ENCODE measurements around the gene C1orf50.

Gene C1orf50

DNA sequence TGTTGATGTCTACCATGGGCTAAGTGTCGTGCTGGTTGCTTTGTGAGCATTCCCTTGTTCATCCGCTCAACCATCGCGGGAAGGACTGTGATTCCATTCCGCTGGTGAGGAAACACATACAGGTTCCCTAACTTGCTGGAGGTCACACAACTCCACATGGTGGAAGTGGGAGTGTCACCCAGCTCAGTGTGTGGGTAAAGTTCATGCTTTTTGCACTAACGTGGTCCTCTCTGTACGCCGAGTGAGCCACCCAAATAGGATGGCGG is 23.0 kb upstream of the C1orf50 start:
- H3K4me3 ChIP-seq (replicated peaks; ENCODE audit: insufficient read depth, low read length): no peak overlapping the region
- no peak for DNase-seq (ENCODE audit: low read depth in 1 of 2, low spot score in 1 of 2)
- H3K27me3 ChIP-seq (ENCODE audit: insufficient read depth, poor library complexity, severe bottlenecking): no peaks in the 10 kb centered on the region
- H3K27ac ChIP-seq (replicated peaks): no peak overlapping the region
- TF ChIP-seq GABPA (IDR thresholded peaks at IDR 0.05; ENCODE audit: low read depth): no peak
- TF ChIP-seq, protein P1, sequence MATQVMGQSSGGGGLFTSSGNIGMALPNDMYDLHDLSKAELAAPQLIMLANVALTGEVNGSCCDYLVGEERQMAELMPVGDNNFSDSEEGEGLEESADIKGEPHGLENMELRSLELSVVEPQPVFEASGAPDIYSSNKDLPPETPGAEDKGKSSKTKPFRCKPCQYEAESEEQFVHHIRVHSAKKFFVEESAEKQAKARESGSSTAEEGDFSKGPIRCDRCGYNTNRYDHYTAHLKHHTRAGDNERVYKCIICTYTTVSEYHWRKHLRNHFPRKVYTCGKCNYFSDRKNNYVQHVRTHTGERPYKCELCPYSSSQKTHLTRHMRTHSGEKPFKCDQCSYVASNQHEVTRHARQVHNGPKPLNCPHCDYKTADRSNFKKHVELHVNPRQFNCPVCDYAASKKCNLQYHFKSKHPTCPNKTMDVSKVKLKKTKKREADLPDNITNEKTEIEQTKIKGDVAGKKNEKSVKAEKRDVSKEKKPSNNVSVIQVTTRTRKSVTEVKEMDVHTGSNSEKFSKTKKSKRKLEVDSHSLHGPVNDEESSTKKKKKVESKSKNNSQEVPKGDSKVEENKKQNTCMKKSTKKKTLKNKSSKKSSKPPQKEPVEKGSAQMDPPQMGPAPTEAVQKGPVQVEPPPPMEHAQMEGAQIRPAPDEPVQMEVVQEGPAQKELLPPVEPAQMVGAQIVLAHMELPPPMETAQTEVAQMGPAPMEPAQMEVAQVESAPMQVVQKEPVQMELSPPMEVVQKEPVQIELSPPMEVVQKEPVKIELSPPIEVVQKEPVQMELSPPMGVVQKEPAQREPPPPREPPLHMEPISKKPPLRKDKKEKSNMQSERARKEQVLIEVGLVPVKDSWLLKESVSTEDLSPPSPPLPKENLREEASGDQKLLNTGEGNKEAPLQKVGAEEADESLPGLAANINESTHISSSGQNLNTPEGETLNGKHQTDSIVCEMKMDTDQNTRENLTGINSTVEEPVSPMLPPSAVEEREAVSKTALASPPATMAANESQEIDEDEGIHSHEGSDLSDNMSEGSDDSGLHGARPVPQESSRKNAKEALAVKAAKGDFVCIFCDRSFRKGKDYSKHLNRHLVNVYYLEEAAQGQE (IDR thresholded peaks at IDR 0.05; ENCODE audit: insufficient replicate concordance, low read depth): no peak
- TF ChIP-seq SPI1 (IDR thresholded peaks at IDR 0.05; ENCODE audit: borderline replicate concordance, low read depth): no peak
- TF ChIP-seq, protein P2, sequence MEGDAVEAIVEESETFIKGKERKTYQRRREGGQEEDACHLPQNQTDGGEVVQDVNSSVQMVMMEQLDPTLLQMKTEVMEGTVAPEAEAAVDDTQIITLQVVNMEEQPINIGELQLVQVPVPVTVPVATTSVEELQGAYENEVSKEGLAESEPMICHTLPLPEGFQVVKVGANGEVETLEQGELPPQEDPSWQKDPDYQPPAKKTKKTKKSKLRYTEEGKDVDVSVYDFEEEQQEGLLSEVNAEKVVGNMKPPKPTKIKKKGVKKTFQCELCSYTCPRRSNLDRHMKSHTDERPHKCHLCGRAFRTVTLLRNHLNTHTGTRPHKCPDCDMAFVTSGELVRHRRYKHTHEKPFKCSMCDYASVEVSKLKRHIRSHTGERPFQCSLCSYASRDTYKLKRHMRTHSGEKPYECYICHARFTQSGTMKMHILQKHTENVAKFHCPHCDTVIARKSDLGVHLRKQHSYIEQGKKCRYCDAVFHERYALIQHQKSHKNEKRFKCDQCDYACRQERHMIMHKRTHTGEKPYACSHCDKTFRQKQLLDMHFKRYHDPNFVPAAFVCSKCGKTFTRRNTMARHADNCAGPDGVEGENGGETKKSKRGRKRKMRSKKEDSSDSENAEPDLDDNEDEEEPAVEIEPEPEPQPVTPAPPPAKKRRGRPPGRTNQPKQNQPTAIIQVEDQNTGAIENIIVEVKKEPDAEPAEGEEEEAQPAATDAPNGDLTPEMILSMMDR (IDR thresholded peaks at IDR 0.05; ENCODE audit: insufficient read depth, low read length): no peak
- no peak for TF ChIP-seq POLR2AphosphoS5 (IDR thresholded peaks at IDR 0.05; ENCODE audit: low read depth)

DNA sequence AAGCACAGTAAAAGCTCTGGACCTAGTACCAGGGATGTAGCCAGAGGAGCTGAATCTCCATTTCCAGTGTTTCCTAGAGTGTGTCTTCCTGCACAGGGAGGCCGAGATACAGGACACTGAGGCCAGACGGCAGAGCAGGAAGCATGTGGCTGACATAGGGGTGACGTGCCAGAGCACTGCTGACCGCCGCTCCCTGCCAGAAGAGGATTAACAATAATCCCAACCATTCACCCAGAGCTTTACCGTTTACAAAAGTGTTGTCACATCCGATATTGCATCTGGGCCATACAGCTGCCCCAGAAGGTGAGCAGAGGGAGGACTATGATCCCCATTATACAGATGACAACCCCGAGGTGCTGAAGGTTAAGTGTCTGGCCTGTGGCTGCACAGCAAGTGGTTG is 21.2 kb upstream of the C1orf50 start:
- Histone ChIP-seq H3K27ac (replicated peaks) (no peak overlapping the region), H3K27me3 (ENCODE audit: insufficient read depth, poor library complexity, severe bottlenecking) (no peaks in the 10 kb centered on the region), H3K4me3 (replicated peaks; ENCODE audit: insufficient read depth, low read length) (no peak overlapping the region)
- TF ChIP-seq, protein P2 (IDR thresholded peaks at IDR 0.05; ENCODE audit: insufficient read depth, low read length): no peak
- TF ChIP-seq GABPA (IDR thresholded peaks at IDR 0.05; ENCODE audit: low read depth): no peak
- TF ChIP-seq, protein P1 (IDR thresholded peaks at IDR 0.05; ENCODE audit: insufficient replicate concordance, low read depth): no peak
- no peak for TF ChIP-seq SPI1 (IDR thresholded peaks at IDR 0.05; ENCODE audit: borderline replicate concordance, low read depth)
- 0 out of 2 replicates have a peak, but pooled peaks have one; percentile 25 for TF ChIP-seq POLR2AphosphoS5 (IDR thresholded peaks at IDR 0.05; ENCODE audit: low read depth)
- DNase-seq (ENCODE audit: low read depth in 1 of 2, low spot score in 1 of 2): no peak

DNA sequence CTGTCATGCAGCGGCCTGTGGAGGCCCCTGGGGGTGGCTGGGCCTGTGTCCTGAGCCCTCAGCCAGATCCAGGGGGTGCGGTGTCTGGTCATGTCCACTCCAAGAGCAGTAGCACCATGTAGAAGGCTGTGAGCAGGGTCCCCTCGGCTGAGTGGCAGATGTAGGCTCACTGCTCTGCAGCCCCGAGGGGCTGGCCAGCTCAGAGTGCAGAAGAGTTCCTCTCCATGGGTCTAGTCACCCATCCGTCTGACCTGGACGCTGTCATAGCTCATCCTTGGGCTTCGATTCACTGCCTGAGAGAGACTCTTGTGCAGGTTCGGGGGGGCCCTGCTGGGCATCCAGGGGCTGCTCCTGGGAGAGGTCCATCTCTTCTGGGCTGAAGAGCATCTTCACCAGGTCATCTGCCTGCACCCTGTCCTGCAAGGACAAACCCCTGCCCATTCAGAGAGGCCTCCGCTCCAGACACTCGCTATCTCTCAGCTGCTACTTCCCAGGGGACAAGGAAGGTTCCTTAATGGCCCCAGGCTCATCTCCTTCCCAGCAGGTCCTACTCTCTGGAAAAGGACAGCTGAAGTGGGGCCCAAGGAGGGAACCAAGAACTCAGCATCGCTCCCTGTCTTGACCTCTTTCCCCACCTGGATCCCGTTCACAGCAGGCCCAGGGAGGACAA is 20.5 kb upstream of the C1orf50 start:
- no peak for DNase-seq (ENCODE audit: low read depth in 1 of 2, low spot score in 1 of 2)
- no peak for TF ChIP-seq GABPA (IDR thresholded peaks at IDR 0.05; ENCODE audit: low read depth)
- no peak for TF ChIP-seq POLR2AphosphoS5 (IDR thresholded peaks at IDR 0.05; ENCODE audit: low read depth)
- TF ChIP-seq, protein P2 (IDR thresholded peaks at IDR 0.05; ENCODE audit: insufficient read depth, low read length): no peak
- TF ChIP-seq, protein P1 (IDR thresholded peaks at IDR 0.05; ENCODE audit: insufficient replicate concordance, low read depth): no peak
- no peak for TF ChIP-seq SPI1 (IDR thresholded peaks at IDR 0.05; ENCODE audit: borderline replicate concordance, low read depth)
- Histone ChIP-seq H3K4me3 (replicated peaks; ENCODE audit: insufficient read depth, low read length) (no peak overlapping the region), H3K27me3 (ENCODE audit: insufficient read depth, poor library complexity, severe bottlenecking) (no peaks in the 10 kb centered on the region), H3K27ac (replicated peaks) (no peak overlapping the region)

Data from HL-60 (cell line).